Epithelial cell of proximal tubule (primary cell): ENCODE data around the gene SETX. TPM values are rescaled to one million over a fixed set of nuclear protein-coding genes. Genes with fewer than 3 reads are reported as not detected.

Experiments
- DNase-seq: peaks from one replicate; pipeline ENCODE4 v3.0.0-alpha.2; 2011; ENCODE audit warnings: low read depth
- H3K4me3 ChIP-seq: 2 replicates; pipeline ENCODE4 v1.5.1; 2011; ENCODE audit warnings: low read depth, mild to moderate bottlenecking, low read length
- total RNA-seq: library from RNA; depleted of rRNA; stranded (reverse); fragments of >200 nt; gene quantifications from 2 replicates; pipeline ENCODE4 v1.2.3, GENCODE V29; 2015
- TF ChIP-seq, protein P1 (sequence below): conservative IDR thresholded peaks from 2 replicates; pipeline ENCODE4 v1.5.1; 2012; ENCODE audit warnings: low read depth, mild to moderate bottlenecking, low read length

Gene SETX
- total RNA-seq, 1 donor from 2014 or later, result 34.7 TPM

DNA sequence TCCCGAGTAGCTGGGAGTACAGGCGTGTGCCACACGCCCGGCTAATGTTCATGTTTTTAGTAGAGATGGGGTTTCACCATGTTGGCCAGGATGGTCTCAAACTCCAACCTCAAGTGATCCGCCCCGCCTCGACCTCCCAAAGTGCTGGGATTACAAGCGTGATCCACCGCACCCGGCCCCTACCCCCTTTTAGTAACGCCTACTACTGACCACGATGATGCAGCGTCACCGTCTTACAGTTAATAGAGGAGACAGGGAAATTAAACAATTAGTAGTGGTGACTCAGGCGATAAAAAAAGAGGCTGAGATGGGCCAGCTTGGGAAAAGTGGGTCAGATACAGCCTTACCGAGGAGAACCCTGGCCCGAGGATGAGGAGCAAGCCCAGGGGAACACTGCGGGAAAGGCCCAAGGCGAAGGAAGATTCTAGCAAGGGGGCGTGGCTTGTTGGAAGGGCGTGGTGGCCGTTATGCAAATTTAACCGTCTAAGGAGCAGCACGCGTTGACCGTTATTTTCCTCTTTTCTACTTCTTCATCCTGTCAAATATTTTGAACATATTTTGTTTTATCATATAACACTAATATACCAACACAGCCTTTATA is 1.6 kb upstream of the SETX start:
- TF ChIP-seq, protein P1, sequence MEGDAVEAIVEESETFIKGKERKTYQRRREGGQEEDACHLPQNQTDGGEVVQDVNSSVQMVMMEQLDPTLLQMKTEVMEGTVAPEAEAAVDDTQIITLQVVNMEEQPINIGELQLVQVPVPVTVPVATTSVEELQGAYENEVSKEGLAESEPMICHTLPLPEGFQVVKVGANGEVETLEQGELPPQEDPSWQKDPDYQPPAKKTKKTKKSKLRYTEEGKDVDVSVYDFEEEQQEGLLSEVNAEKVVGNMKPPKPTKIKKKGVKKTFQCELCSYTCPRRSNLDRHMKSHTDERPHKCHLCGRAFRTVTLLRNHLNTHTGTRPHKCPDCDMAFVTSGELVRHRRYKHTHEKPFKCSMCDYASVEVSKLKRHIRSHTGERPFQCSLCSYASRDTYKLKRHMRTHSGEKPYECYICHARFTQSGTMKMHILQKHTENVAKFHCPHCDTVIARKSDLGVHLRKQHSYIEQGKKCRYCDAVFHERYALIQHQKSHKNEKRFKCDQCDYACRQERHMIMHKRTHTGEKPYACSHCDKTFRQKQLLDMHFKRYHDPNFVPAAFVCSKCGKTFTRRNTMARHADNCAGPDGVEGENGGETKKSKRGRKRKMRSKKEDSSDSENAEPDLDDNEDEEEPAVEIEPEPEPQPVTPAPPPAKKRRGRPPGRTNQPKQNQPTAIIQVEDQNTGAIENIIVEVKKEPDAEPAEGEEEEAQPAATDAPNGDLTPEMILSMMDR, result no peak
- no peak overlapping the region for H3K4me3 ChIP-seq
- DNase-seq, result no peak

DNA sequence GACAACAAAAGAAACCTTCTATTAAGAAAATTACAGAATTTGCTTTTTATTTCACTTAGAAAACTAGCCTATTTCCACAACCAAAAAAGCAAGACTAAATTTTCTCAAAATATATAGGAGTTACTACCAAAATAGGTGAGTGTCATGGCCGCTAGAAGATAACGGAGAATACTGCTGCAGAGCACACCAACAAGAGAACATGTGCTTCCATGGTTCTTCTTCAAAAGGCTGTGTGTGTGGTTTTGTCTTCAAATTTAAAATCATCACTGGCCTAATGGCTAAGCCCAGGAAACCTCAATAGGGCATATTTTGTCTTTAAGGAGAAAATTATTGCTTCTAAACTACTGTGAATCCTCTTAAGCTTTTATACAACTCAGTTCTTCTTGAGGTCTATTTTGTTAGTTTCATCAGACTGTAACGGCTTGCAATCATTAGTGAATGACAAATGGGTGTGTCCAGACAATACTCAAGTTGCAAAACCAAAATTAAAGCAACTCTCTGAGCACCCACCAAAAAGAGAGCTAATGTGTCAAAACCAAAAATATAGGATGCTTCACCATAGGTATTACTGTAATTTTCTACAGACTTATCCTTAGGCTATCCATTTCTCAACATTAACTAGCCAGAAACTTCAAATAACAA is 3.3 kb downstream of the SETX start:
- TF ChIP-seq, protein P1, result no peak
- DNase-seq, result no peak
- no peak overlapping the region for H3K4me3 ChIP-seq

DNA sequence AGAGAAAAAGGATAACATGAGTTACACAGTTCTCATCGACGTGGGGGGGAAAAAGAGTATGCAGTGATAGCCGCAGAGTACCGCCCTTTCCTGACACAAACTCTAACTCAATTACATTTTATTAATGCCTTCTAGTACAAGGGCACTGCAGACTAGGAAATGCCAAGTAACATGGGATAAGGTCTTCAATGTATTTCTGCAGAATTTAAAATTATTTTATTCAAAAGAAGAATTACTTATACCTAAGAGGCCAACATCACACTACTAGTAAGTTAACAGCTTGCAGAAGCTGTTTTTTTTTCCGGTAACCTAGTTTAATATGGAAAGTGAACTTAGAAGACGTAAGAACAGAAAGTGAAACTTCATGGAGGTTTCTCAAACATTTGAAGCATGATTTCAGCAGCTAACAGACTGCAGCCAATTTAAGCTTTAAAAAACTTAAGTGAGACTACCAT is 3.9 kb downstream of the SETX start:
- DNase-seq, result no peak
- H3K4me3 ChIP-seq, result no peak overlapping the region
- TF ChIP-seq, protein P1, result no peak

DNA sequence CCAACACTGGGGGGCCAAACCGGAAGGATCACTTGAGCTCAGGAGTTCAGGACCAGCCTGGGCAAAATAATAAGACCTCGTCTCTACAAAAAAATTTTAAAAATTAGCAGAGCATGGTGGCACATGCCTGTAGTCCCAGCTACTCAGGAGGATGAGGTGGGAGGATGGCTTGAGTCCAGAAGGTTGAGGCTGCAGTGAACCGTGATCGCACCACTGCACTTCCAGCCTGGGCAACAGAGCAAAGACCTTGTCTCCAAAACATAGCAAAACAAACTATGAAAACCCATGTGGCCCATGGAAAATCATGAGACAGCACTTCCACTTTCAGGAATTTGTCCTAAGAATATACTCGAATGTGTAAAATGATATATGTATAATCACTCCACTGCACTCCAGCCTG is 6.1 kb downstream of the SETX start:
- TF ChIP-seq, protein P1, result no peak
- DNase-seq, result peak; percentile 67
- H3K4me3 ChIP-seq, result no peak overlapping the region

DNA sequence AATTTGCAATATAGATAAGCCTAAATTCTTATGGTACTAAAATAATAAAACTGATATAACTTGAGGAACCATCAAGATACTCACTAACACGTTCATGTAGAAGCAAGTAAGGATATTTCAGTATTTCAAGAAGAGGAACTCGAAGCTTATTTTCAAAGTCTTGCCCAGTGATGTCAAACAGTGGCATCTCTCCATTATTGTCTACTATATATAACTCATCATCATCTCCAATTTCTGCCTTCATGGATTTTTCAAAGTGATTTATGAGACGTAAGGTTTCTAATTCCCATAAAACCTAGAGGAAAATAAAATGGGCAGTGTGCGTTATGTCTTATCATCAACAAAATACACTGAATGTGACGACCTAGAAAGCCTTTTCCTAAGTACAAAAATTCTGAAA is 8.6 kb downstream of the SETX start:
- TF ChIP-seq, protein P1, result no peak
- no peak overlapping the region for H3K4me3 ChIP-seq
- DNase-seq, result no peak

DNA sequence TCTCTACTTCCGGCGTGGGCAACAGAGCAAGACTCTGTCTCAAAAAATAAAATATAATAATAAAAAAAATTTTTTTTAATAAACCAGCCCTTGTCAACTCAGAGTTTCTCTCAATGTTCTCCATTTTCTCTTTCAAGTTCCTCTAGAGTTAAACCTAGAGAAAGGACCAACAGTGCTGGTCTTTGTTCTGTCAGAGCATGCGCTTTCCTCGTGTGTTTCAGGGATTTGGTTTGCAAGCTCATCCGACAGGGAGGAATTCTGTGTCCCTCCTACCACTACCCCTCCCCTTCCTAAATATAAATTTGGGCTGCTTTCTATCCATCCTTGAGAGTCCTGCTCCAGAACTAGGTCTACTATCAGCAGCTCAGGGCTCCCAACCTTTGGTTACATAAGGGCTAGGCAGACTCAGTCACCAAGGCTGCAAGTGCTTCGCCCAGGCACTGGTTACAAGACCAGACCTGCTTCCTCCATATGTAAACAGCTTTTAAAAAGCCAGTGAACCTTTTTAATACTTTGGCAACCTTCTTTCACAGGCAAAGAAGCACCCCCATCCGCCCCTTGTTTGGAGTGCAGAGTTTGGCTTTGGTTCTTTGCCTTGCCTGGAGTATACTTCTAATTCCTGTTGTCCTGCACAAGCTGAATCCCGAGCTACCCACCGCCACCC is 13.5 kb downstream of the SETX start:
- TF ChIP-seq, protein P1, result no peak
- no peak for DNase-seq
- no peak overlapping the region for H3K4me3 ChIP-seq
